Lower leg skin (tissue), 3 donors: Measurements from ENCODE around the gene TMEM94.

Experiments used
- CTCF ChIP-seq, 3 donors: fragments of 450-650 bp; IDR thresholded peaks; one replicate each; pipeline ENCODE4 v1.5.1; 2016; ENCODE audit warnings: antibody characterized with exemption in 3 of 3, mild to moderate bottlenecking in 3 of 3, moderate library complexity in 2 of 3
- POLR2A ChIP-seq, 2 donors: fragments of 450-650 bp; IDR thresholded peaks; one replicate each; pipeline ENCODE4 v1.6.1; 2016 to 2017; ENCODE audit warnings: antibody characterized with exemption in 2 of 2, mild to moderate bottlenecking in 1 of 2, moderate library complexity in 1 of 2

GRCh38 chr17:75542229-75542628, 85.8 kb downstream of the TMEM94 start:
- no peak for TF ChIP-seq CTCF (IDR thresholded peaks at IDR 0.05)
- no peak for TF ChIP-seq POLR2A (IDR thresholded peaks at IDR 0.05)
